ENCODE data around the gene LEF1.

Gene LEF1

GRCh38 chr4:107999932-108000539, 168.7 kb downstream of the LEF1 start:
- DNase-seq (ENCODE audit: low read depth, low spot score): no peak

GRCh38 chr4:107997794-107998193, 170.9 kb downstream of the LEF1 start:
- no peak for DNase-seq (ENCODE audit: low read depth, low spot score)

Data from brain pericyte (primary cell).